GM12892 (cell line): ENCODE results near the gene INTS11.

ENCODE experiments used
- DNase-seq: peaks from one replicate; pipeline ENCODE4 v3.0.0; 2011; ENCODE audit not compliant: insufficient read length
- FAIRE-seq: peaks from 2 replicates; lab custom pipeline; 2011; peaks lifted over from hg19 to GRCh38; lab: Jason Lieb, UNC
- POLR2A ChIP-seq: IDR thresholded peaks from 2 replicates; pipeline ENCODE4 v1.6.1; 2011; ENCODE audit warnings: low read depth, low read length, control low read depth
- POLR2AphosphoS5 ChIP-seq: IDR thresholded peaks from 2 replicates; pipeline ENCODE4 v1.6.1; 2011; ENCODE audit warnings: low read depth, low read length, control low read depth
- TAF1 ChIP-seq: IDR thresholded peaks from 2 replicates; pipeline ENCODE4 v1.6.1; 2011; ENCODE audit warnings: low read depth, mild to moderate bottlenecking, control low read depth, low read length, borderline replicate concordance

Gene INTS11

GRCh38 chr1:1314237-1314586 is 10.2 kb downstream of the INTS11 start:
- no peak for TF ChIP-seq TAF1
- TF ChIP-seq POLR2AphosphoS5: no peak
- TF ChIP-seq POLR2A: no peak; the same call in 1 of the 2 replicates
- no peak for FAIRE-seq
- DNase-seq: no peak

- TF ChIP-seq POLR2A: no peak; the same call in 1 of the 2 replicates
- TF ChIP-seq TAF1: no peak
- TF ChIP-seq POLR2AphosphoS5: no peak
- DNase-seq (no peak), FAIRE-seq (no peak)
Measured at GRCh38 chr1:1313500-1314236, 10.8 kb downstream of the INTS11 start.

GRCh38 chr1:1312450-1313314 is 11.8 kb downstream of the INTS11 start:
- DNase-seq: no peak
- TF ChIP-seq POLR2A (peak; percentile 45; the same call in 1 of the 2 replicates), POLR2AphosphoS5 (no peak; the same call in none of the 2 replicates)
- no peak for FAIRE-seq

- DNase-seq (no peak), FAIRE-seq (no peak)
- peak; percentile 3; the same call in 1 of the 2 replicates for TF ChIP-seq POLR2A
- TF ChIP-seq POLR2AphosphoS5: 0 out of 2 replicates have a peak, but pooled peaks have one; percentile 21
- TF ChIP-seq TAF1: no peak
Measured at GRCh38 chr1:1311107-1312104, 13.1 kb downstream of the INTS11 start.

GRCh38 chr1:1310476-1311053 is 13.9 kb downstream of the INTS11 start:
- no peak for TF ChIP-seq POLR2A
- no peak for DNase-seq
- FAIRE-seq: no peak

GRCh38 chr1:1310109-1310385 is 14.4 kb downstream of the INTS11 start:
- TF ChIP-seq TAF1 (no peak), POLR2A (no peak)
- FAIRE-seq (no peak), DNase-seq (no peak)

- TF ChIP-seq POLR2AphosphoS5 (no peak), POLR2A (no peak; the same call in 1 of the 2 replicates), TAF1 (no peak)
- FAIRE-seq (no peak), DNase-seq (no peak)
Measured at GRCh38 chr1:1309251-1310108, 15.0 kb downstream of the INTS11 start.

- TF ChIP-seq POLR2AphosphoS5 (no peak), POLR2A (no peak), TAF1 (0 out of 2 replicates have a peak, but pooled peaks have one; percentile 12)
- no peak for DNase-seq
- no peak for FAIRE-seq
Measured at GRCh38 chr1:1308756-1309250, 15.7 kb downstream of the INTS11 start.

- peak; percentile 98 for DNase-seq
- 0 out of 2 replicates have a peak, but pooled peaks have one; percentile 37 for TF ChIP-seq POLR2AphosphoS5
- no peak for TF ChIP-seq TAF1
- no peak; the same call in 1 of the 2 replicates for TF ChIP-seq POLR2A
- peak; percentile 95 for FAIRE-seq
Measured at GRCh38 chr1:1307923-1308755, 16.3 kb downstream of the INTS11 start, which contains the start of the genes ACAP3 and PUSL1. TSS of gene ACAP3 (minus strand) at chr1:1307930. CDS start at chr1:1307815, 115 bp downstream. TSS of gene PUSL1 (plus strand) at chr1:1308597. CDS start at chr1:1308644, 47 bp downstream.
